Colon (tissue), 2 donors: ENCODE measurements around the gene CAPZA2.
"Not testable (repeated sequence)": the region's sequence is repeated elsewhere in the genome, so short reads cannot be mapped to it uniquely, and the experiment has no call there.

Experiments
- FAIRE-seq: peaks from 2 replicates; lab custom pipeline; 2012; peaks lifted over from hg19 to GRCh38; lab: Jason Lieb, UNC
- donor health status: control.
- donor health status: control.

CAPZA2 gene

DNA sequence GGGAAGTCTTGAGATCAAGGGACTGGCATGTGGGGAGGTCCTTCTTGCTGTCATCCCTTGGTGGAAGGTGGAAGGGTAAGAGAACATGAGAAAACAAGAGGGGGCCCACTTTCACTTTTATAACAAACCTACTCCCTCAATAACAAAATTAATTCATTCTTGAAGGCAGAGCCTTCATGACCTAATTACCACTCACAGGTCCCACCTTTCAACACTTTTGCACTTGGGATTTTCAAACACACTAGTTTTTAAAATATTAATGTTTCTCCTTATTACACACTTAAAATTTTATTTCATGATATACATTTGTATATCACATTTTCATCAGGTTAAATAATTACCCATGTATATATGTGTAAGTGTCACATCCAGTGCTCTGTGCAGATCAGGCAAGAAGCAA, 93.0 kb downstream of the CAPZA2 start:
- FAIRE-seq, result no peak

DNA sequence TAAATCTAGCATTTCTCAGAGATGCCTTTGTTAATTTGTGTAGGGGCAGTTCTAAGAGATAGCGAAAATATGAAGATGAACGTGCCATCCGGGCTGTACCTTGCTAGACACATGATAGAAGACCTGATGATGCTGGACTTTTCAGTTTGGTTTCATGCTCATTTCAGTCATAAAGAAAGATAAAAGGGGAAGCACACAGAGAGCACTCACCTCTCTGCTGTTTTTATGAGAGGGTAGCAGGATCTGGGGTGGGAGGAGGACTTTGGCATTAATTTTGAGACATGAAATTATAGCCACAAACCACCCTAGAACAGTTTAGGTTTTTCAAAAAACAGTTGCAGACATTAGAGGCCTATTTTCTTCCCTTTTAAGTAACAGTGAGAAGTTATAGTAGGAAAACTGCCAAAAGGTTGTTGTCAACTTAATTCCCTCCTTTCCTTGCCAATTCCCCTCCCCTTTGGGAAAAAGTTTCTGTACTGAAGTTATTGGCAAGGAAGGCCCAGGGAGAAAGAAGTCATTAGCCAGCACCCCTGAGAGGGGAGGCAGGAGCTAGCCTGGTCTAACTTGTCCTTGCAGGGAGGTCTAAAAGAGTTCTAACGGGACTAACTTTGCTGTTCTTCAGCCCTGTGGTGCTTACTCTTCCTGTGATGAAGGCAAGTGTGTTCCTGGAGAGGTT, 93.6 kb downstream of the CAPZA2 start:
- FAIRE-seq, result no peak

- no peak for FAIRE-seq
These were observed 94.1 kb downstream of the CAPZA2 start for GRCh38 chr7:116956477-116956804.

DNA sequence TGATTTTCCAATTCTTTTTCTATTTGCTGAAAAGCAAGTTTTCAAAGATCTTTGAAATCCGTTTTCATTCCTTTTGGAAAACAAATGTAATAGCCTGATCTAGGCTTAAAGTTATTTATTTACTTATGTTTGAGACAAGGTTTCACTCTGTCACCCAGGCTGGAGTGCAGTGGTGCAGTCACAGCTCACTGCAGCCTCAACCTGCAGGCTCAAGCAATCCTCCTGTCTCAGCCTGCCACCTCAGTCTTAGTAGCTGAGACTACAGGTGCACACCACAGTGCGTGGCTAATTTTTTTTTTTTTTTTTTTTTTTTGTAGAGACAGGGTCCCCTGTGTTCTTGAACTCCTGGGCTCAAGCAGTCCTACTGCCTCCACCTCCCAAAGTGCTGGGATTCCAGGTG, 95.5 kb downstream of the CAPZA2 start:
- no peak for FAIRE-seq

DNA sequence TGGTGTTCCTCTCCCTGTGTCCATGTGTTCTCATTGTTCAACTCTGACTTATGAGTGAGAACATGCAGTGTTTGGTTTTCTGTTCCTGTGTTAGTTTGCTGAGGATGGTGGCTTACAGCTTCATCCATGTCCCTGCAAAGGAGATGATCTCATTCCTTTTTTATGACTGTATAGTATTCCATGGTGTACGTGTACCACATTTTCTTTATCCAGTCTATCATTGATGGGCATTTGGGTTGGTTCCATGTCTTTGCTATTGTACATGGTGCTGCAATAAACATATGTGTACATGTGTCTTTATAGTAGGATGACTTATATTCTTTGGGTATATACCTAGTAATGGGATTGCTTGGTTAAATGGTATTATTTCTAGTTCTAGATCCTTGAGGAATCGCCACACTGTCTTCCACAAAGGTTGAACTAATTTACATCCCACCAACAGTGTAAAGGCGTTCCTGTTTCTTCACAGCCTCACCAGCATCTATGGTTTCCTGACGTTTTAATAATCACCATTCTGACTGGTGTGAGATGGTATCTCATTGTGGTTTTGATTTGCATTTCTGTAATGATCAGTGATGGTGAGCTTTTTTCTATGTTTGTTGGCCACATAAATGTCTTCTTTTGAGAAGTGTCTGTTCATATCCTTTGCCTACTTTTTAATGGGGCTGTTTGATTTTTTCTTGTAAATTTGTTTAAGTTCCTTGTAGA, 99.7 kb downstream of the CAPZA2 start:
- FAIRE-seq, result not testable (repeated sequence)

- no peak for FAIRE-seq
These were observed 100.8 kb downstream of the CAPZA2 start for GRCh38 chr7:116963234-116963633.

GRCh38 chr7:116966601-116967000, 104.2 kb downstream of the CAPZA2 start:
- no peak for FAIRE-seq

GRCh38 chr7:116967254-116967922, 105.0 kb downstream of the CAPZA2 start:
- no peak for FAIRE-seq

- no peak for FAIRE-seq
These were observed 105.6 kb downstream of the CAPZA2 start for GRCh38 chr7:116967983-116968382.

DNA sequence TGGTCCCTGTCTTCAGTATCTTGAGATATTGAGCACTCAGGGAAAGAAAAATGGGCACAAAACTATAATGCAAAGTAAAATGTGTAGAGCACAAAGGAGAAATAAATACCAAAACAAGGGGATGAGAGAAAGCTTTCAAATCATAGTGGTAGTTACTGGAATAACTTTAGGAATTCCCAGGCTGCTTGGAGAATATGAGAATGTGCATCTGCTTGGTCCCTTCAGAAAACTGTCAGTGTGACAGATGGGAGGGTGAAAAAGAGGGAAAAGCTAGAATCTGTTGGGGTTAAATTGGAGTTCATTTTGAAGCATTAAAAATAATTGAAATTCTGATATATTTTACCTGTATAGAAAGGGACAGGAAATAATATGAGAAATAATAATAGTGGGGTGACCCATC, 106.2 kb downstream of the CAPZA2 start:
- no peak for FAIRE-seq

DNA sequence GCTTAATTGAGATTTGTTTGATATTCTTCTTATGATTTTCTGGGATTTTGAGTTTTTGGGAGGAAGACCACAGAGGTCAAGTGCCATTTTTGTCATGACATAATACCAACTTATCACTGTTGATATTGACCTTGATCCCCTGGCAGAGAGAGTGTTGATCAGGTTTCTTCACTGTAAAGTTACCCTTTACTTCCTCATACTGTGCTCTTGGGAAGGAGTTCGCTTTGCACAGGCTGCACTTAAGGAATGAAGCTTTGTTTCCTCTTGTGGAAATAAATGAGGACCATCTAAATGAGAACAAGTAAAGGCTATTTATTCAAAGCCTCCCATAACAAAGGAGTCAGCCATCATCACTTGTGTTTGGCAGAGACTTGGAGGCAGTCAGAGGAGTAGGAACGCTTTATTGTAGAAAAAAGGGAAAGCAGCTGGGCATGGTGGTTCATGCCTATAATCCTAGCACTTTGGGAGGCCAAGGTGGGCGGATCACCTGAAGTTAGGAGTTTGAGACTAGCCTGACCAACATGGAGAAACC, 107.0 kb downstream of the CAPZA2 start:
- FAIRE-seq, result no peak

- no peak for FAIRE-seq
These were observed 108.0 kb downstream of the CAPZA2 start for GRCh38 chr7:116970238-116970910.

DNA sequence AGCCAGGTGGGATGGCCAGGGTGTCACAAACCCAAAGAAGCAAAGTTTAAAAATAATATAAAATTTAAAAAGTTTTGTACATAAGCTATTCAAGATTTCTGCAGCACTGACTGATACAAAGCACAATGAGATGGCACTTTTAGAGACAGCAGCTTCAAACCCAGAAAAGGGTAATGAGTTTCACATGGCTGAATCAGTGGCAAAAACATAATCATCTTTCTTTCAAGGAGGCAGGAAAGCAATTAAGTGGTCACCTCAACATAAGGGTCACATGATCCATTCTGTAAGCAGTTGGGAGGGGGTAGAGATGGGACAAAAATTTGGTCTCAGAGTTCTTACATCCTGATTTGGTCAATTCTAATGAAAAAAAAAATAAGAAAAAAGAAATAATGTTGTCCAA, 108.8 kb downstream of the CAPZA2 start:
- FAIRE-seq, result not testable (repeated sequence)
